SK-N-SH (cell line): ENCODE results near the gene WIF1. TPM values are rescaled to one million over a fixed set of nuclear protein-coding genes. Genes with fewer than 3 reads are reported as not detected.

Source experiments
- CTCF ChIA-PET: fragments of 300-600, 350-600 bp; formaldehyde crosslinking; extraction: SDS; loops from one replicate; lab custom pipeline; 2021; lab: Yijun Ruan, JAX
- POLR2A ChIA-PET: fragments of 350-600 bp; sonication (Branson Sonifier 250); formaldehyde crosslinking; extraction: SDS; loops from one replicate; lab custom pipeline; 2020; ENCODE audit warnings: antibody characterized with exemption, inconsistent platforms; lab: Yijun Ruan, JAX
- DNase-seq: peaks from one replicate; pipeline ENCODE4 v3.0.0; 2012
- H2AFZ ChIP-seq: fragments of 200-600 bp; sonication (generic); 2 replicates; pipeline ENCODE4 v1.8.1; 2016; ENCODE audit warnings: antibody characterized with exemption, mild to moderate bottlenecking, low read depth
- H3F3A ChIP-seq: fragments of 200-600 bp; sonication (generic); replicated peaks from 2 replicates; pipeline ENCODE3; 2016; ENCODE audit warnings: antibody characterized with exemption, mild to moderate bottlenecking; ENCODE audit not compliant: insufficient read depth
- H3K27ac ChIP-seq, 2 experiments: fragments of 200-500 bp in 1 of 2; fragments of 200-600 bp in 1 of 2; sonication (Bioruptor generic) in 1 of 2; sonication (generic), shearing (Covaris generic) in 1 of 2; 2 replicates each; pipeline versions ENCODE4 v1.5.1 to v1.6.1; 2014 to 2016; ENCODE audit warnings: low read depth in 2 of 2, inconsistent platforms in 1 of 2, low read length in 1 of 2, mild to moderate bottlenecking in 1 of 2, mixed read lengths in 1 of 2
- H3K27me3 ChIP-seq: fragments of 200-600 bp; sonication (generic), shearing (Covaris generic); 2 replicates; pipeline ENCODE4 v1.6.1; 2016; ENCODE audit warnings: mixed run types; ENCODE audit not compliant: insufficient read depth
- H3K36me3 ChIP-seq, 2 experiments: fragments of 200-500 bp in 1 of 2; fragments of 200-600 bp in 1 of 2; sonication (Bioruptor generic) in 1 of 2; sonication (generic) in 1 of 2; replicated peaks in 1 of 2; 2 replicates each; pipeline versions ENCODE3 to v1.5.1; 2014 to 2016; ENCODE audit warnings: low read length in 1 of 2, mild to moderate bottlenecking in 1 of 2; ENCODE audit not compliant: insufficient read depth in 2 of 2, control insufficient read depth in 1 of 2
- H3K4me1 ChIP-seq, 2 experiments: fragments of 200-500 bp in 1 of 2; fragments of 200-600 bp in 1 of 2; sonication (Bioruptor generic) in 1 of 2; sonication (generic), shearing (Covaris generic) in 1 of 2; 2 replicates each; pipeline versions ENCODE4 v1.5.1 to v1.6.1; 2014 to 2016; ENCODE audit warnings: low read depth in 1 of 2, low read length in 1 of 2, mixed run types in 1 of 2; ENCODE audit not compliant: insufficient read depth in 2 of 2, control insufficient read depth in 1 of 2
- H3K4me2 ChIP-seq: fragments of 200-600 bp; sonication (generic), shearing (Covaris generic); 2 replicates; pipeline ENCODE4 v1.6.1; 2017; ENCODE audit warnings: mixed run types
- H3K4me3 ChIP-seq, 2 experiments: fragments of 200-500 bp in 1 of 2; fragments of 200-600 bp in 1 of 2; sonication (Bioruptor generic) in 1 of 2; sonication (generic), shearing (Covaris generic) in 1 of 2; 2 replicates each; pipeline versions ENCODE4 v1.5.1 to v1.8.1; 2014 to 2016; ENCODE audit warnings: low read depth in 2 of 2, inconsistent platforms in 1 of 2, low read length in 1 of 2, mild to moderate bottlenecking in 1 of 2, mixed read lengths in 1 of 2, moderate library complexity in 1 of 2
- H3K79me2 ChIP-seq: fragments of 200-600 bp; sonication (generic); 2 replicates; pipeline ENCODE4 v1.8.1; 2017; ENCODE audit warnings: mild to moderate bottlenecking; ENCODE audit not compliant: insufficient read depth
- H3K9ac ChIP-seq: fragments of 200-600 bp; sonication (generic); 2 replicates; pipeline ENCODE4 v1.6.1; 2017; ENCODE audit warnings: mixed run types
- H3K9me2 ChIP-seq: fragments of 200-600 bp; sonication (generic); 2 replicates; pipeline ENCODE4 v1.6.1; 2017; ENCODE audit warnings: mixed run types
- H3K9me3 ChIP-seq: fragments of 200-600 bp; sonication (generic); 2 replicates; pipeline ENCODE4 v1.6.1; 2017; ENCODE audit warnings: mixed run types, mild to moderate bottlenecking, moderate library complexity
- H4K20me1 ChIP-seq: fragments of 200-600 bp; sonication (generic); 2 replicates; pipeline ENCODE4 v1.6.1; 2017; ENCODE audit warnings: mild to moderate bottlenecking, mixed run types; ENCODE audit not compliant: insufficient read depth
- CTCF ChIP-seq: fragments of 200-600 bp; sonication (generic); IDR thresholded peaks from 2 replicates; pipeline ENCODE4 v1.6.1; 2017; ENCODE audit warnings: antibody characterized with exemption, mild to moderate bottlenecking, moderate library complexity
- ELF1 ChIP-seq: IDR thresholded peaks from 2 replicates; pipeline ENCODE4 v1.4.0; 2012
- FOXJ3 ChIP-seq: sonication (generic); formaldehyde crosslinking; IDR thresholded peaks from 2 replicates; pipeline ENCODE4 v1.5.1; 2020; ENCODE audit warnings: mild to moderate bottlenecking, missing genetic modification reagents
- FOXM1 ChIP-seq: IDR thresholded peaks from 2 replicates; pipeline ENCODE4 v1.4.0; 2012; ENCODE audit warnings: low read depth, mild to moderate bottlenecking
- IRF3 ChIP-seq: fragments of 150-350 bp; IDR thresholded peaks from 2 replicates; pipeline ENCODE4 v1.6.1; 2016; ENCODE audit warnings: mild to moderate bottlenecking, low read depth, low read length
- MAX ChIP-seq: IDR thresholded peaks from 2 replicates; pipeline ENCODE4 v1.4.0; 2012; ENCODE audit warnings: low read depth
- MEF2A ChIP-seq: IDR thresholded peaks from 2 replicates; pipeline ENCODE4 v1.4.0; 2012; ENCODE audit warnings: low read depth, borderline replicate concordance
- POLR2AphosphoS5 ChIP-seq: IDR thresholded peaks from 2 replicates; pipeline ENCODE4 v1.6.1; 2012; ENCODE audit warnings: low read depth, low read length
- RXRA ChIP-seq: IDR thresholded peaks from 2 replicates; pipeline ENCODE4 v1.4.0; 2012; ENCODE audit warnings: low read depth, mild to moderate bottlenecking, borderline replicate concordance
- SIN3A ChIP-seq: IDR thresholded peaks from 2 replicates; pipeline ENCODE4 v1.6.1; 2012; ENCODE audit warnings: low read depth, mild to moderate bottlenecking, low read length, moderate library complexity, borderline replicate concordance
- TCF12 ChIP-seq: IDR thresholded peaks from 2 replicates; pipeline ENCODE4 v1.4.0; 2012
- USF2 ChIP-seq: fragments of 150-350 bp; IDR thresholded peaks from 2 replicates; pipeline ENCODE4 v1.6.1; 2017; ENCODE audit warnings: antibody characterized with exemption, low read length, low read depth, borderline replicate concordance
- YY1 ChIP-seq: IDR thresholded peaks from 2 replicates; pipeline ENCODE4 v1.4.0; 2012; ENCODE audit warnings: low read depth, mild to moderate bottlenecking
- ZBTB33 ChIP-seq: IDR thresholded peaks from 2 replicates; pipeline ENCODE4 v1.4.0; 2012; ENCODE audit warnings: low read depth, borderline replicate concordance
- polyA plus RNA-seq, 3 experiments: library from polyadenylated mRNA; depleted of rRNA; stranded (reverse); fragments of >200 nt; gene quantifications; 2 replicates each; pipeline ENCODE4 v1.2.3, GENCODE V29; 2012

Gene WIF1
- polyA plus RNA-seq, 1 of the 3 experiments (the other 2 are of a cell fraction): not detected

- CTCF ChIA-PET: no interaction called here
- H3K4me2 ChIP-seq: no peak overlapping the region
These were observed 38.7 kb downstream of the WIF1 start for GRCh38 chr12:65082406-65082805.

More at GRCh38 chr12:65082406-65082805, 38.7 kb downstream of the WIF1 start:
- TF ChIP-seq IRF3: no peak
- TF ChIP-seq FOXM1: no peak
- TF ChIP-seq POLR2AphosphoS5: no peak
- no peak for TF ChIP-seq RXRA
- TF ChIP-seq FOXJ3: no peak
- no peak for TF ChIP-seq ZBTB33
- no peak for TF ChIP-seq USF2
- no peak for TF ChIP-seq MAX
- TF ChIP-seq MEF2A: no peak
- no peak for TF ChIP-seq YY1
- no peak for TF ChIP-seq TCF12
- no peak for TF ChIP-seq CTCF
- TF ChIP-seq SIN3A: no peak
- TF ChIP-seq ELF1: no peak
- Histone ChIP-seq H3F3A (no peaks in the 10 kb centered on the region), H3K79me2 (no peaks in the 10 kb centered on the region), H3K36me3 (no peaks in the 10 kb centered on the region), H3K27ac (no peak overlapping the region), H3K27me3 (peaks cover 13% of the 10 kb centered on the region; the same call in 1 of the 2 replicates), H3K4me1 (no peaks in the 10 kb centered on the region), H3K9me2 (no peaks in the 10 kb centered on the region), H3K9me3 (no peaks in the 10 kb centered on the region), H4K20me1 (no peaks in the 10 kb centered on the region), H2AFZ (no peak overlapping the region), H3K9ac (no peak overlapping the region), H3K4me3 (no peak overlapping the region)
- DNase-seq: no peak
- POLR2A ChIA-PET: no interaction called here
